OCI-LY3 (cell line): ENCODE data around the gene EMD.

Source experiments
- H2AFZ ChIP-seq: fragments of 200-600, 300-600 bp; shearing (Covaris generic); 2 replicates; pipeline ENCODE4 v1.6.0; 2014; ENCODE audit warnings: antibody characterized with exemption, low read depth, low read length
- H3K27ac ChIP-seq: fragments of 200-600, 300-600 bp; sonication (generic); 2 replicates; pipeline ENCODE4 v1.5.1; 2014; ENCODE audit warnings: mild to moderate bottlenecking, low read length, moderate library complexity, mixed read lengths
- H3K27me3 ChIP-seq: fragments of 200-600, 300-600 bp; sonication (generic); 2 replicates; pipeline ENCODE4 v1.6.1; 2014; ENCODE audit warnings: low read depth, low read length, mixed read lengths
- H3K36me3 ChIP-seq: fragments of 200-600, 300-600 bp; sonication (generic); replicated peaks from 2 replicates; pipeline ENCODE3; 2014; ENCODE audit warnings: low read depth, low read length, mixed read lengths
- H3K4me1 ChIP-seq: fragments of 300-600, 200-600 bp; sonication (generic); 2 replicates; pipeline ENCODE4 v1.6.1; 2014; ENCODE audit warnings: low read length, mixed read lengths
- H3K4me2 ChIP-seq: fragments of 200-600, 300-600 bp; sonication (generic); 2 replicates; pipeline ENCODE4 v1.6.1; 2014; ENCODE audit warnings: low read length, mixed read lengths
- H3K4me3 ChIP-seq: fragments of 300-600, 200-600 bp; sonication (generic); 2 replicates; pipeline ENCODE4 v1.5.1; 2014; ENCODE audit warnings: antibody characterized with exemption, mild to moderate bottlenecking, low read length, moderate library complexity
- H3K79me2 ChIP-seq: fragments of 300-600, 200-600 bp; shearing (Covaris generic); 2 replicates; pipeline ENCODE4 v1.6.1; 2014; ENCODE audit warnings: mild to moderate bottlenecking, low read length, mixed read lengths
- H3K9ac ChIP-seq: fragments of 300-600, 200-600 bp; shearing (Covaris generic); 2 replicates; pipeline ENCODE4 v1.6.0; 2014; ENCODE audit warnings: mild to moderate bottlenecking, low read length, moderate library complexity
- H3K9me3 ChIP-seq: fragments of 200-600, 300-600 bp; shearing (Covaris generic); 2 replicates; pipeline ENCODE4 v1.6.1; 2014; ENCODE audit warnings: low read length, mixed read lengths; ENCODE audit not compliant: insufficient read depth
- H4K20me1 ChIP-seq: fragments of 200-600, 300-600 bp; sonication (generic); 2 replicates; pipeline ENCODE4 v1.6.1; 2016; ENCODE audit warnings: low read length, mixed read lengths; ENCODE audit not compliant: insufficient read depth
- EZH2phosphoT487 ChIP-seq: fragments of 200-600 bp; shearing (Covaris generic); IDR thresholded peaks from 2 replicates; pipeline ENCODE4 v1.6.1; 2018; ENCODE audit warnings: antibody characterized with exemption, mixed run types, low read depth
- TF ChIP-seq, protein P1 (sequence below): fragments of 200-600, 300-600 bp; sonication (generic); IDR thresholded peaks from 2 replicates; pipeline ENCODE4 v1.5.1; 2014; ENCODE audit warnings: antibody characterized with exemption, low read length, low read depth

EMD gene

GRCh38 chrX:154365052-154365600 lies 14.0 kb upstream of the EMD start:
- no peaks in the 10 kb centered on the region for H3K27me3 ChIP-seq
- H3K9ac ChIP-seq: no peak overlapping the region
- no peak overlapping the region for H3K4me2 ChIP-seq
- H4K20me1 ChIP-seq: peaks cover 23% of the 10 kb centered on the region
- H2AFZ ChIP-seq: no peak overlapping the region
- peaks cover 8% of the 10 kb centered on the region for H3K4me1 ChIP-seq
- no peak overlapping the region for H3K27ac ChIP-seq
- TF ChIP-seq, protein P1, sequence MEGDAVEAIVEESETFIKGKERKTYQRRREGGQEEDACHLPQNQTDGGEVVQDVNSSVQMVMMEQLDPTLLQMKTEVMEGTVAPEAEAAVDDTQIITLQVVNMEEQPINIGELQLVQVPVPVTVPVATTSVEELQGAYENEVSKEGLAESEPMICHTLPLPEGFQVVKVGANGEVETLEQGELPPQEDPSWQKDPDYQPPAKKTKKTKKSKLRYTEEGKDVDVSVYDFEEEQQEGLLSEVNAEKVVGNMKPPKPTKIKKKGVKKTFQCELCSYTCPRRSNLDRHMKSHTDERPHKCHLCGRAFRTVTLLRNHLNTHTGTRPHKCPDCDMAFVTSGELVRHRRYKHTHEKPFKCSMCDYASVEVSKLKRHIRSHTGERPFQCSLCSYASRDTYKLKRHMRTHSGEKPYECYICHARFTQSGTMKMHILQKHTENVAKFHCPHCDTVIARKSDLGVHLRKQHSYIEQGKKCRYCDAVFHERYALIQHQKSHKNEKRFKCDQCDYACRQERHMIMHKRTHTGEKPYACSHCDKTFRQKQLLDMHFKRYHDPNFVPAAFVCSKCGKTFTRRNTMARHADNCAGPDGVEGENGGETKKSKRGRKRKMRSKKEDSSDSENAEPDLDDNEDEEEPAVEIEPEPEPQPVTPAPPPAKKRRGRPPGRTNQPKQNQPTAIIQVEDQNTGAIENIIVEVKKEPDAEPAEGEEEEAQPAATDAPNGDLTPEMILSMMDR: no peak
- TF ChIP-seq EZH2phosphoT487: no peak
- H3K4me3 ChIP-seq: no peak overlapping the region
- peaks cover 40% of the 10 kb centered on the region for H3K79me2 ChIP-seq
- H3K9me3 ChIP-seq: no peaks in the 10 kb centered on the region
- peaks cover 41% of the 10 kb centered on the region for H3K36me3 ChIP-seq

DNA sequence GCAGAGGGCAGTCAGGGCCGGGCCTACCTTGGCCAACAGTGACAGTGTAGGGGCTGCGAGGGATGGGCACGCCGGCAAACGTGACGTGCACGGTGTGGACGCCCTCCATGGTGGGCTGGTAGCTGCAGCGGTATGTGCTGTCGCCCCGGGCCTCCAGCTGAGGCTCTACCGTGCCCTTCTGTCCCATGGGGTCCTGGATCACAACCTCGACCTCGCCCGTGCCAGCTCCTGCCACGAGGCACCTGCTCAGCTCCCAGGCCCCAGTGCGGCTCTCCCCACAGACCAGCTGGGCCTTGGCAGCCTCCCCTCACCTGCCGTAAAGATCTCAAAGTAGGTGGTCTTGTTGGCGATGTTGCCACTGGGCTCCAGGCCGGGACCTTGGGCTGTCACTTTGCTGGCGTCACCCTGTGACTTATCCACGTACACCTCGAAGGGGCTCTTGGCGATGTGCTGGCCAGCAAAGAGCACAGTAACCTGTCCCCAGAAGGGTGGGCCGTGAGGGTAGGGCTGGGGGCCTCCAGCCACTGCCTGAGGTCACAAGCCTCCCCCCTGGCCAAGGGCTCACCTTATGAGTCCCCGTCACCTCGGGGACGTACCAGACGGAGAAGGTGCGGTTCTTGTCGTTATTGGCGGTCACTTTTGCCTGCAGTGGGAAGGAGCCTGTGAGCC lies 13.0 kb upstream of the EMD start:
- peaks cover 49% of the 10 kb centered on the region for H3K79me2 ChIP-seq
- H3K4me2 ChIP-seq: no peak overlapping the region
- H3K36me3 ChIP-seq: peaks cover 43% of the 10 kb centered on the region
- H3K27me3 ChIP-seq: no peaks in the 10 kb centered on the region
- TF ChIP-seq EZH2phosphoT487: no peak
- TF ChIP-seq, protein P1: no peak
- no peaks in the 10 kb centered on the region for H3K9me3 ChIP-seq
- H3K9ac ChIP-seq: no peak overlapping the region
- H3K4me1 ChIP-seq: peaks cover 8% of the 10 kb centered on the region
- H3K27ac ChIP-seq: no peak overlapping the region
- no peak overlapping the region for H2AFZ ChIP-seq
- peaks cover 23% of the 10 kb centered on the region for H4K20me1 ChIP-seq
- no peak overlapping the region for H3K4me3 ChIP-seq

DNA sequence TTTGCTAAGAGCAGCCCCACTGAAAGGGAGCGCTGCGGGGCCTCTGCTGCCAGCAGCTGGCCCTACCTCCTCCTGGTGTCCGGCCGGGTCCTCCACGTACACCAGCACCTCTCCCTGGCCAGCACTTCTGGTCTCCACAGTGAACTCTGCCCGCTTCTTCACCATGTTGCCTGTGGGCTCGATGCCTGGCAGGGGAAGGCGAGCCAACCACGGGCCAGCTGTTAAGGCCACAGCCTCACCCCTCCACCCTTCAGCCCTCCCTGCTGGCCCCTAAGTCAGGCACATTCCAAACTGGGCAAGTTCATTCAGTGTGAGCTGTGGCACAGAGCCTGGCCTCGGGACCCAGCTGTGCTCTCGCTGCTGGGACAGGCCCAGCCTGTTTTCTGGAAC lies 12.4 kb upstream of the EMD start:
- Histone ChIP-seq H3K4me1 (peaks cover 8% of the 10 kb centered on the region), H4K20me1 (peaks cover 23% of the 10 kb centered on the region), H3K27ac (no peak overlapping the region), H3K27me3 (no peaks in the 10 kb centered on the region), H3K36me3 (peaks cover 39% of the 10 kb centered on the region), H3K9ac (no peak overlapping the region), H3K4me3 (no peak overlapping the region), H3K9me3 (no peaks in the 10 kb centered on the region), H3K4me2 (no peak overlapping the region), H2AFZ (no peak overlapping the region), H3K79me2 (peaks cover 49% of the 10 kb centered on the region)
- TF ChIP-seq, protein P1: no peak
- no peak for TF ChIP-seq EZH2phosphoT487

DNA sequence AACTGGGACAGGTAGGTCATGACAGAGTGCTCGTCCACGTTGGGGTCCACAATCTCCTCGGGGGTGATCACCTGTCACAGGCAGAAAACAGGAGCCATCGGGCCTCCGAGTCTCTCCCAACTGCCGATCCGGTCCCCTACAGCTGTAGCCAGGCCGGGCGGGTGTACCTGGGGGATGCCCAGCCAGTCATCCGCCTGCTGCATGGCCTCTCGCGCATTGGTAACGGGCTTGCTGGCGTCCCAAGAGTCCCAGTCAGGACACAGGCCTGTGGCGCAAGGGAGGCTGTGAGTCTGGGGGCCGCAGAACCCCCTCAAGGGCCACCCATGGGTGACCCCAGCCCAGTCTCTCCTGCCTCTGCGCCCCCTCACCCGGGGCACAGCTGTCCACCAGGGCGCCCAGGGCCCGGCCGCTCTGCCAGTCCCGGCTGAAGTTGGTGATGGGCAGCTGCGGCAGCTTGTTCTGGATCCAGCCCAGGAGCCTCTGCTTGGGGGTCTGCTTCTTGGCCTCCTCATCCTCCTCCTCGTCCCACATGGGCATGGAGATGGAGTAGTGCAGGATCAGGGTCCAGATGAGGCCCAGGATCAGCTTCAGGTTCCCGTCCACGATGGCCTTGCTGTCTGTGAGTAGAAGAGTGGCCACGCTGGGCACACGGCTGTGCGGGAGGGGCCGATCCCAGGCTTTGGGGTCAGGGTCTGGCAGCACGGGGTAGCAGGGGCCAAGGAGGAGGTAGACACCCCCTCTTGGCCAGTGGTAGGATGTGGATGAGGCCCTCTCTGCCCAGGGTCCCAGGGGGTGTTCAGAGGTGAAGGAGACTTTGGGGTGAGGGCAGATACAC lies 11.4 kb upstream of the EMD start:
- Histone ChIP-seq H3K4me3 (no peak overlapping the region), H3K36me3 (peaks cover 30% of the 10 kb centered on the region), H3K4me1 (peaks cover 17% of the 10 kb centered on the region), H3K79me2 (peaks cover 49% of the 10 kb centered on the region), H3K9me3 (no peaks in the 10 kb centered on the region), H3K27ac (no peak overlapping the region), H3K27me3 (no peaks in the 10 kb centered on the region), H2AFZ (no peak overlapping the region), H3K9ac (no peak overlapping the region), H3K4me2 (no peak overlapping the region), H4K20me1 (peaks cover 23% of the 10 kb centered on the region)
- TF ChIP-seq, protein P1: no peak
